ENCODE data around the gene HOXC4. TPM values are rescaled to one million over a fixed set of nuclear protein-coding genes. Genes with fewer than 3 reads are reported as not detected.

HOXC4 gene
- total RNA-seq, 1 experiment from 2014 or later: not detected

DNA sequence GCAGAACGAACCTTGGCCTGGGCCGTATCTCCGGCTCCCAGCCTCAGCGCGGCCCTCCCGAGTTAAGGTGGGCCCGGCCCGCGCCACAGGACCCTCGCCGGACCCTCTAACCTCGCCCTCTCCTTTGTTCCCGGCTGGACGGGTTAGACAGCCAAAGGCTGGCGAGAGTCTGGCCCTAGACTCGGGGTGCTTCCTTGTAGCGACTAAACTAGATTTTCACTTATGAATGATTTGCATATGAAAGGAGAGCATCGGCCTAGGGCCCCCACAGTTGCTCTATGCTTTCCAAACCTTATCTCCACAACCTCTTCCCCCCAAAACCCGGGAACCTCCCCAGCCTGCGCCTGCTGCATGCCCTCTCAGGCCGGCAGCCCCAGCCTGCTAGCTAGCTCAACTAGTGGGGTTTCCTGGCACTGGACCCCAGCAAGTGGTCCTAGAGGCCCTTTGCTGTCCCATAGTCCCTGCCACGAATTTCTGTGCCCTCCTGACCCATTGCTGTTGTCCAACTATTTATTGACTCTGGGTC is 18.8 kb upstream of the HOXC4 start:
- Histone ChIP-seq H3K56ac (ENCODE audit: insufficient read length, low read depth, low read length) (no peak overlapping the region), H3K23me2 (ENCODE audit: insufficient read length, low read depth, low read length, poor library complexity, severe bottlenecking) (no peaks in the 10 kb centered on the region), H2BK120ac (ENCODE audit: low read depth, low read length, poor library complexity, severe bottlenecking) (no peak overlapping the region), H2BK5ac (ENCODE audit: insufficient read length, low read length) (no peak overlapping the region), H3K18ac (ENCODE audit: insufficient read length, low read depth, low read length) (no peak overlapping the region), H2BK20ac (ENCODE audit: low read depth, low read length, poor library complexity, severe bottlenecking) (no peak overlapping the region), H2BK15ac (ENCODE audit: low read depth, low read length) (no peak overlapping the region), H4K91ac (ENCODE audit: insufficient read length, low read depth, low read length) (no peak overlapping the region), H3K9me3 (ENCODE audit: control insufficient read depth, low read depth, low read length) (no peaks in the 10 kb centered on the region), H3K14ac (ENCODE audit: insufficient read depth, low read length) (no peak overlapping the region), H4K8ac (replicated peaks; ENCODE audit: insufficient read length, low read depth, low read length) (no peak overlapping the region), H3K27ac (ENCODE audit: insufficient read length, low read depth, low read length) (no peak overlapping the region), H4K5ac (ENCODE audit: insufficient read length, low read depth, low read length) (no peak overlapping the region), H3K4me2 (ENCODE audit: insufficient read depth, insufficient read length, low read length) (no peak overlapping the region), H3K4ac (ENCODE audit: low read depth, low read length) (no peak overlapping the region), H3K79me2 (ENCODE audit: insufficient read depth, low read length) (no peaks in the 10 kb centered on the region), H3T11ph (ENCODE audit: low read length) (no peak overlapping the region), H2BK12ac (ENCODE audit: insufficient read length, low read depth, low read length) (no peak overlapping the region), H3K79me1 (ENCODE audit: insufficient read depth, low read depth, low read length, poor library complexity, severe bottlenecking) (no peaks in the 10 kb centered on the region), H3K9ac (ENCODE audit: extremely low read depth, insufficient read length, low read length) (no peak overlapping the region), H3K4me1 (ENCODE audit: insufficient read depth, low read length) (no peaks in the 10 kb centered on the region), H3K23ac (ENCODE audit: insufficient read length, low read depth, low read length) (no peak overlapping the region), H4K20me1 (ENCODE audit: control insufficient read depth, insufficient read depth, insufficient read length) (no peaks in the 10 kb centered on the region), H2AK5ac (ENCODE audit: insufficient read length, low read length) (no peak overlapping the region), H2AFZ (ENCODE audit: low read length) (no peak overlapping the region), H3K27me3 (ENCODE audit: insufficient read depth, low read length) (peaks cover 98% of the 10 kb centered on the region)
- H3K36me3 Mint-ChIP-seq (ENCODE audit: insufficient read depth in 1 of 3, low read depth in 3 of 3): peaks cover 0 to 7% (median 0%) of the 10 kb centered on the region in 3 experiments; a peak in 2 of 7 replicates
- no peak overlapping the region for H3K27ac Mint-ChIP-seq
- peaks cover 3 to 9% of the 10 kb centered on the region in 2 experiments; a peak in 3 of 5 replicates for H3K9me3 Mint-ChIP-seq
- no peak for DNase-seq
- H3K27me3 Mint-ChIP-seq (ENCODE audit: low read depth): peaks cover 99% of the 10 kb centered on the region
- H3K4me3 Mint-ChIP-seq: peak overlapping the region in 1 of 2 experiments; percentile 54; a peak in 1 of 5 replicates
- peaks cover 9 to 21% of the 10 kb centered on the region in 2 experiments for H3K4me1 Mint-ChIP-seq
- TF ChIP-seq, protein P1, sequence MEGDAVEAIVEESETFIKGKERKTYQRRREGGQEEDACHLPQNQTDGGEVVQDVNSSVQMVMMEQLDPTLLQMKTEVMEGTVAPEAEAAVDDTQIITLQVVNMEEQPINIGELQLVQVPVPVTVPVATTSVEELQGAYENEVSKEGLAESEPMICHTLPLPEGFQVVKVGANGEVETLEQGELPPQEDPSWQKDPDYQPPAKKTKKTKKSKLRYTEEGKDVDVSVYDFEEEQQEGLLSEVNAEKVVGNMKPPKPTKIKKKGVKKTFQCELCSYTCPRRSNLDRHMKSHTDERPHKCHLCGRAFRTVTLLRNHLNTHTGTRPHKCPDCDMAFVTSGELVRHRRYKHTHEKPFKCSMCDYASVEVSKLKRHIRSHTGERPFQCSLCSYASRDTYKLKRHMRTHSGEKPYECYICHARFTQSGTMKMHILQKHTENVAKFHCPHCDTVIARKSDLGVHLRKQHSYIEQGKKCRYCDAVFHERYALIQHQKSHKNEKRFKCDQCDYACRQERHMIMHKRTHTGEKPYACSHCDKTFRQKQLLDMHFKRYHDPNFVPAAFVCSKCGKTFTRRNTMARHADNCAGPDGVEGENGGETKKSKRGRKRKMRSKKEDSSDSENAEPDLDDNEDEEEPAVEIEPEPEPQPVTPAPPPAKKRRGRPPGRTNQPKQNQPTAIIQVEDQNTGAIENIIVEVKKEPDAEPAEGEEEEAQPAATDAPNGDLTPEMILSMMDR (conservative IDR thresholded peaks at IDR 0.05): no peak
- WGBS (ENCODE audit: extremely low coverage, insufficient read length, low lambda C conversion rate): no CpG with 5 or more reads among the region's 22 CpGs

All from H9 (cell line).